T-helper 2 cell (primary cell): ENCODE results near the gene CDH13.

Experiments
- DNase-seq, 5 experiments: peaks; one replicate each; pipeline versions ENCODE4 v3.0.0 to v3.0.0-alpha.2; 2012 to 2022

CDH13 gene

GRCh38 chr16:83792391-83792790 lies 1165.6 kb downstream of the CDH13 start:
- DNase-seq: peak in 1 of 5 experiments; percentile 14

GRCh38 chr16:83793179-83793578 lies 1166.4 kb downstream of the CDH13 start:
- no peak for DNase-seq

GRCh38 chr16:83794860-83795554 lies 1168.2 kb downstream of the CDH13 start:
- no peak for DNase-seq

- DNase-seq: no peak
Observed at GRCh38 chr16:83797013-83797412, 1170.2 kb downstream of the CDH13 start.

- DNase-seq: no peak
Observed at GRCh38 chr16:83799336-83799735, 1172.6 kb downstream of the CDH13 start.

GRCh38 chr16:83802135-83802534 lies 1175.4 kb downstream of the CDH13 start:
- peak in 1 of 5 experiments; percentile 36 for DNase-seq

- no peak for DNase-seq
Observed at GRCh38 chr16:83802554-83803205, 1175.9 kb downstream of the CDH13 start.

GRCh38 chr16:83803811-83804210 lies 1177.0 kb downstream of the CDH13 start:
- no peak for DNase-seq

GRCh38 chr16:83804366-83804765 lies 1177.6 kb downstream of the CDH13 start:
- DNase-seq: no peak

GRCh38 chr16:83806036-83806435 lies 1179.3 kb downstream of the CDH13 start:
- DNase-seq: no peak

GRCh38 chr16:83806731-83807130 lies 1180.0 kb downstream of the CDH13 start:
- DNase-seq: no peak

GRCh38 chr16:83807327-83807709 lies 1180.5 kb downstream of the CDH13 start:
- DNase-seq: no peak

GRCh38 chr16:83807710-83808572 lies 1181.2 kb downstream of the CDH13 start, which contains the start of gene HSBP1:
TSS of gene HSBP1 (plus strand) at chr16:83807978. CDS start at chr16:83808077, 99 bp downstream.
- peak; percentile 81 to 95 (median 88) for DNase-seq

GRCh38 chr16:83808573-83809014 lies 1181.8 kb downstream of the CDH13 start:
- DNase-seq: no peak

- DNase-seq: no peak
Observed at GRCh38 chr16:83809092-83809491, 1182.3 kb downstream of the CDH13 start.

- no peak for DNase-seq
Observed at GRCh38 chr16:83810901-83811300, 1184.1 kb downstream of the CDH13 start.

- DNase-seq: no peak
Observed at GRCh38 chr16:83813823-83814658, 1187.3 kb downstream of the CDH13 start.

GRCh38 chr16:83814659-83814985 lies 1187.9 kb downstream of the CDH13 start:
- DNase-seq: no peak

GRCh38 chr16:83817022-83817421 lies 1190.3 kb downstream of the CDH13 start:
- no peak for DNase-seq

- DNase-seq: no peak
Observed at GRCh38 chr16:83818276-83818675, 1191.5 kb downstream of the CDH13 start.

- DNase-seq: no peak
Observed at GRCh38 chr16:83819361-83819760, 1192.6 kb downstream of the CDH13 start.

GRCh38 chr16:83826146-83826913 lies 1199.6 kb downstream of the CDH13 start:
- DNase-seq: peak; percentile 28 to 74 (median 62)
